ENCODE measurements around the gene SLC13A4.

DNA sequence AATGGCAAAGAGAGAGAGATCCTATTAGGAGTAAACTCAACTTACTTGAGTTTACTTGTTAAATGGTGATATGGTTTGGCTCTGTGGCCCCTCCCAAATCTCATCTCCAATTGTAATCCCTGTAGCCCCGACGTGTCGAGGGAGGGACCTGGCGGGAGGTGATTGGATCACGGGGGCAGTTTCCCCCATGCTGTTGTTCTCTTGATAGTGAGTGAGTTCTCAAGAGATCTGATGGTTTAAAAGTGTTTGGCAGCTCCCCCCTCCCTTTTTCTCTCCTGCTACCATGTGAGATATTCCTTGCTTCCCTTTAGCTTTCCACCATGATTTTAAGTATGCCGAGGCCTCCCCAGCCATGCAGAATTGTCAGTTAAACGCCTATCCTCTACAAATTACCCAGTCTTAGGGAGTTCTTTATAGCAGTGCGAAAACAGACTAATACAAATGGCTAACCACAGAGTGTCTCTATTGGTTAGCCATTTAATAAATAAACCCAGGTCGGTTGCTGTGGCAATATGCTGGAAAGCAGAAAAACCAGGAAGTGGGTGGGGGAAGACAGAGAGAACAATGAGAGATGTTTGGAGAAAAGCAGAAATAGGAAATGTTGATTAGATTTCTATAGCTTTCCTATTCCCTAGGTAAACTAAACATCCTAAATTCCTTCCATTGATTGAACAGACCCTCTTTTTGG, 68.7 kb downstream of the SLC13A4 start:
- TF ChIP-seq ZNF274 (IDR thresholded peaks at IDR 0.05; ENCODE audit: low read depth, low read length) (no peak), YY1 (IDR thresholded peaks at IDR 0.05; ENCODE audit: insufficient read depth, insufficient read length) (no peak)
